C4-2B (cell line): ENCODE data around the gene TMEM25.

ENCODE experiments used
- ZFX ChIP-seq: fragments of 450-650 bp; IDR thresholded peaks from 2 replicates; pipeline ENCODE4 v1.6.1; 2017
- TF ChIP-seq, protein P1 (sequence below): fragments of 450-650 bp; conservative IDR thresholded peaks from 2 replicates; pipeline ENCODE4 v1.5.1; 2017; ENCODE audit warnings: mild to moderate bottlenecking

DNA sequence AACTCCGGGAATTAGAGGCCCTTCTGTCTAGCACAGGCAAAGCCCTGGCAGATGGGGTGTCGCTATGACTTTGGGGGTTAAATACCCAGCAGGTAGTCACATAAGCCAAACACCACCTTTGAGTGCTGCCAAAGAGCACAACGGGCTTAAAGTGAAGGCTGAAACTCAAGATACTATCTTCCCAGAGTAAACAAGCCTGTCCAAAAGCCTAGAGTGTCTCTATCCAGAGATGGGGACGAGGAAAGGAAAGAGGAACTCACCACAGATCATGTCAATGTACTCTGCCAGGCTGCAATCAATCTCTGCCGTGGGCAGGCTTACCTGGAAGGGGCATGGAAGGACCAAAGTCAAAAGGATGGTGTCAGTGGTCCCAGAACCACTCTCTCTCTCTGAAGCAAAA is 14.5 kb downstream of the TMEM25 start:
- TF ChIP-seq, protein P1, sequence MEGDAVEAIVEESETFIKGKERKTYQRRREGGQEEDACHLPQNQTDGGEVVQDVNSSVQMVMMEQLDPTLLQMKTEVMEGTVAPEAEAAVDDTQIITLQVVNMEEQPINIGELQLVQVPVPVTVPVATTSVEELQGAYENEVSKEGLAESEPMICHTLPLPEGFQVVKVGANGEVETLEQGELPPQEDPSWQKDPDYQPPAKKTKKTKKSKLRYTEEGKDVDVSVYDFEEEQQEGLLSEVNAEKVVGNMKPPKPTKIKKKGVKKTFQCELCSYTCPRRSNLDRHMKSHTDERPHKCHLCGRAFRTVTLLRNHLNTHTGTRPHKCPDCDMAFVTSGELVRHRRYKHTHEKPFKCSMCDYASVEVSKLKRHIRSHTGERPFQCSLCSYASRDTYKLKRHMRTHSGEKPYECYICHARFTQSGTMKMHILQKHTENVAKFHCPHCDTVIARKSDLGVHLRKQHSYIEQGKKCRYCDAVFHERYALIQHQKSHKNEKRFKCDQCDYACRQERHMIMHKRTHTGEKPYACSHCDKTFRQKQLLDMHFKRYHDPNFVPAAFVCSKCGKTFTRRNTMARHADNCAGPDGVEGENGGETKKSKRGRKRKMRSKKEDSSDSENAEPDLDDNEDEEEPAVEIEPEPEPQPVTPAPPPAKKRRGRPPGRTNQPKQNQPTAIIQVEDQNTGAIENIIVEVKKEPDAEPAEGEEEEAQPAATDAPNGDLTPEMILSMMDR, result no peak
- TF ChIP-seq ZFX, result no peak
